ENCODE measurements around the gene FKBP14. TPM values are rescaled to one million over a fixed set of nuclear protein-coding genes. Genes with fewer than 3 reads are reported as not detected.

FKBP14 gene
- total RNA-seq, 1 experiment from 2014 or later: 30.5 TPM

GRCh38 chr7:30003098-30003497 lies 23.4 kb downstream of the FKBP14 start:
- CTCF ChIA-PET: interaction anchor here (0.5 to 0.6 kb wide), 2 partner anchors 30 to 906 kb away, joined by 3 to 8 read pairs; no protein-coding TSS in a partner anchor
- no peaks in the 10 kb centered on the region for H3K9me3 Mint-ChIP-seq (ENCODE audit: low read depth, unreplicated experiment)
- BruUV-seq (replicated peaks): no TSS peak
- TF ChIP-seq, protein P1, sequence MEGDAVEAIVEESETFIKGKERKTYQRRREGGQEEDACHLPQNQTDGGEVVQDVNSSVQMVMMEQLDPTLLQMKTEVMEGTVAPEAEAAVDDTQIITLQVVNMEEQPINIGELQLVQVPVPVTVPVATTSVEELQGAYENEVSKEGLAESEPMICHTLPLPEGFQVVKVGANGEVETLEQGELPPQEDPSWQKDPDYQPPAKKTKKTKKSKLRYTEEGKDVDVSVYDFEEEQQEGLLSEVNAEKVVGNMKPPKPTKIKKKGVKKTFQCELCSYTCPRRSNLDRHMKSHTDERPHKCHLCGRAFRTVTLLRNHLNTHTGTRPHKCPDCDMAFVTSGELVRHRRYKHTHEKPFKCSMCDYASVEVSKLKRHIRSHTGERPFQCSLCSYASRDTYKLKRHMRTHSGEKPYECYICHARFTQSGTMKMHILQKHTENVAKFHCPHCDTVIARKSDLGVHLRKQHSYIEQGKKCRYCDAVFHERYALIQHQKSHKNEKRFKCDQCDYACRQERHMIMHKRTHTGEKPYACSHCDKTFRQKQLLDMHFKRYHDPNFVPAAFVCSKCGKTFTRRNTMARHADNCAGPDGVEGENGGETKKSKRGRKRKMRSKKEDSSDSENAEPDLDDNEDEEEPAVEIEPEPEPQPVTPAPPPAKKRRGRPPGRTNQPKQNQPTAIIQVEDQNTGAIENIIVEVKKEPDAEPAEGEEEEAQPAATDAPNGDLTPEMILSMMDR (IDR thresholded peaks at IDR 0.05; ENCODE audit: unreplicated experiment): no peak
- H3K36me3 Mint-ChIP-seq (ENCODE audit: insufficient read depth, unreplicated experiment): no peaks in the 10 kb centered on the region
- no peak overlapping the region for H3K4me3 Mint-ChIP-seq (ENCODE audit: low read depth, unreplicated experiment)
- H3K27me3 Mint-ChIP-seq (ENCODE audit: unreplicated experiment): no peaks in the 10 kb centered on the region
- H3K27ac Mint-ChIP-seq (ENCODE audit: unreplicated experiment): no peak overlapping the region
- DNase-seq: no peak
- intact Hi-C loops (cut with micrococcal nuclease; ENCODE audit: unreplicated experiment): no loop called here
- no peaks in the 10 kb centered on the region for H3K4me1 Mint-ChIP-seq (ENCODE audit: low read depth, unreplicated experiment)

- no TSS peak for BruUV-seq (replicated peaks)
- Mint-ChIP-seq H3K27me3 (ENCODE audit: unreplicated experiment) (no peaks in the 10 kb centered on the region), H3K4me1 (ENCODE audit: low read depth, unreplicated experiment) (no peaks in the 10 kb centered on the region), H3K36me3 (ENCODE audit: insufficient read depth, unreplicated experiment) (no peaks in the 10 kb centered on the region), H3K4me3 (ENCODE audit: low read depth, unreplicated experiment) (no peak overlapping the region), H3K9me3 (ENCODE audit: low read depth, unreplicated experiment) (peaks cover 5% of the 10 kb centered on the region), H3K27ac (ENCODE audit: unreplicated experiment) (no peak overlapping the region)
- TF ChIP-seq, protein P1 (IDR thresholded peaks at IDR 0.05; ENCODE audit: unreplicated experiment): no peak
- DNase-seq: no peak
- intact Hi-C loops (cut with micrococcal nuclease; ENCODE audit: unreplicated experiment): no loop called here
- CTCF ChIA-PET: no interaction called here
Observed at GRCh38 chr7:30001998-30002397, 24.5 kb downstream of the FKBP14 start.

DNA sequence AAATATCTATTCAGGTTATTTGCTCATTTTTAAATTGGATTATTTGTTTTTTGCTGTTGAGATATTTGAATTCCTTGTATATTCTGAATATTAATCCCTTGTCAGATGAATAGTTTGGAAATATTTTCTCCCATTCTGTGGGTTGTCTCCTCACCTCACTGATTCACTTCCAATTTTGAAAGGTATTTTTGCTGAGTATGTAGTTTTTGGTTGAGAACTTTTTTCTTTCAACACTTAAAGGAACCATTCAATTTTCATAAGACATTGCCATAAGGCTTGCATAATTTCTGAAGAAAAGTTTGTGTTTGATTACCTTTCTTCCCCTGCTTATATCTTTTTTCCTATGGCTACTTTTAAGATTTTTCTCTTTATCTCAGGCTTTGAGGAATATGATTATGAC lies 28.0 kb downstream of the FKBP14 start:
- CTCF ChIA-PET: interaction anchor here (0.6 kb wide), 1 partner anchor 14 kb away, joined by 3 read pairs; no protein-coding TSS in a partner anchor
- Mint-ChIP-seq H3K27ac (ENCODE audit: unreplicated experiment) (no peak overlapping the region), H3K4me1 (ENCODE audit: low read depth, unreplicated experiment) (peaks cover 19% of the 10 kb centered on the region), H3K36me3 (ENCODE audit: insufficient read depth, unreplicated experiment) (no peaks in the 10 kb centered on the region), H3K27me3 (ENCODE audit: unreplicated experiment) (no peaks in the 10 kb centered on the region), H3K4me3 (ENCODE audit: low read depth, unreplicated experiment) (no peak overlapping the region), H3K9me3 (ENCODE audit: low read depth, unreplicated experiment) (peaks cover 10% of the 10 kb centered on the region)
- intact Hi-C loops (cut with micrococcal nuclease; ENCODE audit: unreplicated experiment): no loop called here
- TF ChIP-seq, protein P1 (IDR thresholded peaks at IDR 0.05; ENCODE audit: unreplicated experiment): no peak
- BruUV-seq (replicated peaks): no TSS peak
- no peak for DNase-seq

DNA sequence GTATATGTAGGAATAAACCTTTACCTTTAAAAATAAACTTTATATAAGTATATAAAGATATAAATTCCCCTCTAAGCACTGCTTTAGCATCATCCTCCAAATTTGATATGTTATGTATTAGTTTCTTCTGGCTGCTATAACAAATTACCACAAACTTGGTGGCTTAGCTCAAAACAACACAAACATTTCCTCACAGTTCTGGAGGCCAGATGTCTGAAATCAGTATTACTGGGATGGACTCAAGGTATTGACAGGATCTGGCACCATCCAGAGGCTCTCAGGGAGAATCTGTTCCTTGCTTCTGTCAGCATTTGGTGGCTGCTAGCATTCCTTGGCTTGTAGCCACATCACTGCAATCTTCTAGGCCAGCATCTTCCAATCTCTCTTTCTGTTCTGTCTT lies 30.2 kb downstream of the FKBP14 start:
- H3K36me3 Mint-ChIP-seq (ENCODE audit: insufficient read depth, unreplicated experiment): no peaks in the 10 kb centered on the region
- peak overlapping the region; percentile 32 for H3K27ac Mint-ChIP-seq (ENCODE audit: unreplicated experiment)
- H3K9me3 Mint-ChIP-seq (ENCODE audit: low read depth, unreplicated experiment): peaks cover 10% of the 10 kb centered on the region
- intact Hi-C loops (cut with micrococcal nuclease; ENCODE audit: unreplicated experiment): no loop called here
- H3K27me3 Mint-ChIP-seq (ENCODE audit: unreplicated experiment): no peaks in the 10 kb centered on the region
- CTCF ChIA-PET: no interaction called here
- TF ChIP-seq, protein P1 (IDR thresholded peaks at IDR 0.05; ENCODE audit: unreplicated experiment): no peak
- DNase-seq: no peak
- H3K4me3 Mint-ChIP-seq (ENCODE audit: low read depth, unreplicated experiment): no peak overlapping the region
- peaks cover 21% of the 10 kb centered on the region for H3K4me1 Mint-ChIP-seq (ENCODE audit: low read depth, unreplicated experiment)
- no TSS peak for BruUV-seq (replicated peaks)
